ENCODE measurements around the gene BMP4. TPM values are rescaled to one million over a fixed set of nuclear protein-coding genes. Genes with fewer than 3 reads are reported as not detected.

Gene BMP4
- total and polyA plus RNA-seq, 2 experiments from 2014 or later: 2.5 to 3.9 TPM

GRCh38 chr14:53957739-53958138 lies 1.1 kb upstream of the BMP4 start (continued):
- no peak for TF ChIP-seq ZNF462 (CRISPR knock-in tag; IDR thresholded peaks at IDR 0.05)
- TF ChIP-seq CREB1 (CRISPR knock-in tag; IDR thresholded peaks at IDR 0.05; ENCODE audit: low read depth): no peak
- TF ChIP-seq CTCF (conservative IDR thresholded peaks at IDR 0.05; ENCODE audit: low read depth in 2 of 2): no peak

GRCh38 chr14:53955671-53956426 lies 776 bp downstream of the BMP4 start:
- H3K36me3 ChIP-seq (ENCODE audit: insufficient read depth): no peaks in the 10 kb centered on the region
- no peak overlapping the region for H3K27ac Mint-ChIP-seq
- peaks cover 69% of the 10 kb centered on the region for H3K27me3 Mint-ChIP-seq (ENCODE audit: insufficient read depth, low read depth, poor library complexity)
- DNase-seq (ENCODE audit: low spot score) (peak; percentile 79), ATAC-seq (peak; percentile 32)
- H3K4me1 Mint-ChIP-seq: peaks cover 29% of the 10 kb centered on the region
- peaks cover 9% of the 10 kb centered on the region; the same call in 1 of the 3 replicates for H3K9me3 Mint-ChIP-seq
- H3K27me3 ChIP-seq (ENCODE audit: insufficient read depth): peaks cover 91% of the 10 kb centered on the region
- H3K79me2 ChIP-seq (replicated peaks; ENCODE audit: insufficient read depth): no peaks in the 10 kb centered on the region
- H2AFZ ChIP-seq: peak overlapping the region; percentile 99
- no peaks in the 10 kb centered on the region; the same call in 2 of the 3 replicates for H3K36me3 Mint-ChIP-seq (ENCODE audit: low read depth)
- H3K4me3 Mint-ChIP-seq: peak overlapping the region; percentile 85
- peak overlapping the region; percentile 100 for H3K4me2 ChIP-seq
- H3K27ac ChIP-seq (ENCODE audit: low read depth): no peak overlapping the region
- H3K4me1 ChIP-seq (ENCODE audit: insufficient read depth): peaks cover 28% of the 10 kb centered on the region
- peaks cover 17% of the 10 kb centered on the region for H3F3A ChIP-seq (replicated peaks; ENCODE audit: low read depth)
- H3K9me2 ChIP-seq (ENCODE audit: insufficient read depth): 0 out of 2 replicates have a peak, but pooled peaks cover 4% of the 10 kb centered on the region
- H3K4me3 ChIP-seq: peak overlapping the region; percentile 91
- no peaks in the 10 kb centered on the region; the same call in 1 of the 2 replicates for H4K20me1 ChIP-seq (replicated peaks; ENCODE audit: insufficient read depth)
- no peak for TF ChIP-seq STAT1 (IDR thresholded peaks at IDR 0.05; ENCODE audit: unreplicated experiment)
- TF ChIP-seq CTCF (conservative IDR thresholded peaks at IDR 0.05; ENCODE audit: low read depth in 2 of 2): no peak
- TF ChIP-seq CREB1 (CRISPR knock-in tag; IDR thresholded peaks at IDR 0.05; ENCODE audit: low read depth): peak; percentile 13; the same call in 1 of the 2 replicates
- TF ChIP-seq EZH2phosphoT487 (IDR thresholded peaks at IDR 0.05; ENCODE audit: unreplicated experiment): peak; percentile 68
- no peak for TF ChIP-seq NANOG (IDR thresholded peaks at IDR 0.05; ENCODE audit: borderline replicate concordance)
- no peak for TF ChIP-seq ZNF331 (CRISPR knock-in tag; IDR thresholded peaks at IDR 0.05; ENCODE audit: low read depth)
- TF ChIP-seq ETS1 (IDR thresholded peaks at IDR 0.05): no peak
- no peak for TF ChIP-seq EZH2 (IDR thresholded peaks at IDR 0.05; ENCODE audit: low read depth, unreplicated experiment)
- TF ChIP-seq JUNB (IDR thresholded peaks at IDR 0.05; ENCODE audit: unreplicated experiment): no peak
